Urinary bladder (tissue), 4 donors: ENCODE data around the gene FUT9. TPM values are rescaled to one million over a fixed set of nuclear protein-coding genes. Genes with fewer than 3 reads are reported as not detected.

Source experiments
- DNase-seq: peaks from one replicate; pipeline ENCODE4 v3.0.0-alpha.2; 2015; ENCODE audit errors: extremely low spot score
- H3K27ac ChIP-seq: one replicate; pipeline ENCODE4 v1.5.1; 2013; ENCODE audit warnings: low read depth, mild to moderate bottlenecking, moderate library complexity
- H3K36me3 ChIP-seq: one replicate; pipeline ENCODE4 v1.6.1; 2013; ENCODE audit warnings: mild to moderate bottlenecking, moderate library complexity; ENCODE audit not compliant: insufficient read depth
- H3K4me1 ChIP-seq: one replicate; pipeline ENCODE4 v1.6.1; 2013; ENCODE audit warnings: mild to moderate bottlenecking, moderate library complexity; ENCODE audit not compliant: insufficient read depth
- H3K4me3 ChIP-seq: one replicate; pipeline ENCODE4 v1.5.1; 2013; ENCODE audit warnings: low read depth, low read length
- WGBS: extraction: QIAGEN DNeasy Blood & Tissue Kit; methylation state at CpG from one replicate; pipeline ENCODE4 v1.1.7; 2013; 5-methylcytosine and 5-hydroxymethylcytosine counted together
- polyA plus RNA-seq: library from polyadenylated mRNA; stranded (reverse); fragments of 200-250 nt; gene quantifications from one replicate; pipeline ENCODE4 v1.2.3, GENCODE V29; 2013
- total RNA-seq: library from RNA; depleted of rRNA; stranded (reverse); fragments of >200 nt; gene quantifications from one replicate; pipeline ENCODE4 v1.2.3, GENCODE V29; 2014
- donor health status: healthy with polysubstance abuse.
- donor health status: healthy.

The FUT9 gene
- total and polyA plus RNA-seq, 2 donors, result 0.23 to 8.8 TPM

DNA sequence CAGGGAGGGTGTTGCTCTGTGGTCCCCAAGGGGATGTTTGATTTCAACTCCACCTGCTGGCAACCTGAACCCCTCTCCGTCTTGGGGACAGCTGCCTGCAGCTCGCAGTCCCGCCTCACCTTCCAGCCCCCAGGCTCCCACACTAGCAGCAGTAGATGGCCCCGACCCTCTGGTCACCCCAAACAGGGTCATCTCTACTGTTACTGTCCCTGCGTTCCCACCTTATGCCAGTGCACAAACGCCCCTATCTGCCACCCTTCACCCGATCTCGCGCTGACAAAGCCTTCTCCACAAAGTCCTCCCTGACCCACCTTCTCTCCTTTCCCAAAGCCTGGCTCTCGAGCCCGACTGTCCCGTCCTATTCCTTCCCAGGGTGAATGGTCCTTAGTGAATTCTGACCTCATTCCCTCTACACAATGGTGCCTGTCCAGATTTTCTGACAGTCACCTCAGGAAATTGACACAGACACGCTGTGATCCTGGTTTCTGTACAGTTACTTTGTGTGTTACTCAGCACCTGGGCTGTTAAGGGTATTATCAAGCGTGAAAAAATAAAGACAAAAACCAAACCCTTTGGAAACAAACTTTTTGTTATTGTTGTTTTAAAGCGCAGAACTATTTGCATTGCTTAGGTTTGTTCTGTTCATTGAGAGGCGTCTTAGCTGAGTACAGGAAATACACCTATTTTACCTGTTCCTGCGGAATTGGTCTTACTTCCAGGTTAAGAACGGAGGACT is 728 bp downstream of the FUT9 start:
- Histone ChIP-seq H3K4me1 (no peaks in the 10 kb centered on the region), H3K4me3 (peak overlapping the region; percentile 2), H3K27ac (no peak overlapping the region), H3K36me3 (no peaks in the 10 kb centered on the region)
- DNase-seq, result no peak
- 12% methylated on average over 18 of the region's 18 CpGs for WGBS

DNA sequence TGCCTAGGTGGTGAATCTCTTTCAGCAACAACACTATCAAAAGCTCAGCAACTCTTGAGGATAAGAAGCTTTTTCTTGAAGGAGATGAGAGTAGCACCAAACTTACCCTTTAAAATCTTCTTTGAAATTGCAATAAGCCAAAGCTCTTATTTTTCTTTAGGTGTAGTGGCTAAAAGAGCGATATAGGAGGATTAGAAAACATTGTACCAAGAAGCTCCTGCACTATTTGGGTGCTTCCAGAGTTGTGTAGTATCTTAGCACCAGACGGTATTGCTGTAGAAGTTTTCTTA is 1.2 kb downstream of the FUT9 start:
- Histone ChIP-seq H3K4me3 (no peak overlapping the region), H3K4me1 (no peaks in the 10 kb centered on the region), H3K27ac (no peak overlapping the region), H3K36me3 (no peaks in the 10 kb centered on the region)
- 67% methylated on average over 2 of the region's 2 CpGs for WGBS
- DNase-seq, result no peak

DNA sequence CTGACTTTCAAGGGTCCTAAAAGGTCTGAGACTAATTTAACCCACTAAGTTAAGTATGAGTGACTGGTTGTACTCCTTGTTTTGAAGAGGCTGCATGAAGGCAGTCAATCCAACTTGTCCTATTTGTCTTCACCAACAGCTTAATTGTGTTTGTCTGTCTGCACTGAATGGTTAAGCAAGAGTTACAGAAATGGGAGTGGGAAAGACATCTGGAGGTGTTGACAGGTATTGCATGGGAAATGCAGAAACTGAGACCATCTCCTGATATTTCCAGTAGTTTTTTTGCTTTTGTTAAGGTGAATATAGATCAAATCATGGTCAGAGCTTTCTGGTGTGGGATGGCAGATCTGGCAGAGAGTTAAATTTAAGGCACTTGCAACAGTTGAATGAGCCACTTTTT is 6.5 kb downstream of the FUT9 start:
- Histone ChIP-seq H3K36me3 (no peaks in the 10 kb centered on the region), H3K27ac (no peak overlapping the region), H3K4me3 (no peak overlapping the region), H3K4me1 (no peaks in the 10 kb centered on the region)
- DNase-seq, result no peak

DNA sequence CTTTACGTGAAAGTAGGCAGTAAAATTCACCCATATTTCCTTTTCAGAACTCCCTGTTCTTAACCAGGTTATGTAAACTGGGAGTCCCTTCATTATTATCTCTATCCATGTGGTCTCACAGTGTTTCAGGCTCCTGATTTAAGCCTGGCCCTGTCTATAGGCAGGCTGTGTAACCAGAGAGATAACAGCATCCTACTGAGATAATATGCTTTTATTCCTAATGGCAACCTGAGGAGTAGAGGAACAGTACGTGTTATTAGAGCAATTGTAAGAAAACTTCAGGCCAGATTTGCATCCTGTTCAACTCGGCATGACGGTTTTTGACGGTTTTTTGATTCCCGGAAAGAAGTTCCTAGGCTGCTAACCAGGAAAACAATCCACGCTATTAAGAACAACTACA is 16.9 kb downstream of the FUT9 start:
- Histone ChIP-seq H3K27ac (no peak overlapping the region), H3K36me3 (no peaks in the 10 kb centered on the region), H3K4me3 (no peak overlapping the region), H3K4me1 (no peaks in the 10 kb centered on the region)
- DNase-seq, result no peak
- WGBS, result 80% methylated on average over 7 of the region's 7 CpGs

DNA sequence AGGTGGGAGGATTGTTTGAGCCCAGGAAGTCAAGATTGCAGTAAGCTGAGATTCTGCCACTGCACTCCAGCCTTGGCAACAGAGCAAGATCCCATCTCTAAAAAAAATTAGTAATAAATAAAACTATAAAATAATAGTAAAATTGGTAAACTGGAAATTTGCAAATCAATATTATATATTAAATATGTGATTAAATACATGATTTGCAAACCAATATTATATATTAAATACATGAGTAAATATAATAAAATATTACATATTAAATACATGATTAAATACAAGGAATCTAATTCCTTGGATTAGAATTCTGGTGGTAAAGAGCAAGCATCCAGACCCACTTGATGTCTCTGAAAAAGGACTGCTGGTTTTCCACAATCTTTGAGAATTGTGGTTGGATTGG is 35.8 kb downstream of the FUT9 start:
- H3K36me3 ChIP-seq, result no peaks in the 10 kb centered on the region
- no peak for DNase-seq

DNA sequence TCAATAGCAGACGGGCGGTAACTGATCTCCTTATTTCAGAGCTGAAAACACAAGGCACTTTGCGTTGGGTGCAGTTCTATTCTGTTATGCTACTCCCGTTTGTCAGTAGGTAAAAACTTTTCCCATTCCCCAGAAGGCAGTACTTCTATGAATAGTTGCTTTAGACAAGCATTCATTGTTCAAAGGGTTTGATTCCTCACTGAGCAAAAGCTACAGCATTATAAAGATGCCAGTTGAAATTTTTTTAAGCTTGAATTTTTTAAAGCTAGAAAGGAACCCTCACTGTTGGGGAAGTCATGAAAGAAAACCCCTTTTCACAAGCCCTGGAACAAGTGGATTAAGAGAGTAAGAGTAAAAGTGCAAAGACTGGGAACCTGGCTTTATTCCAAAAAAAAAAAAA is 42.3 kb downstream of the FUT9 start:
- DNase-seq, result no peak
- no peaks in the 10 kb centered on the region for H3K36me3 ChIP-seq
- H3K27ac ChIP-seq, result no peak overlapping the region
- WGBS, result 39% methylated on average over 4 of the region's 4 CpGs
- no peaks in the 10 kb centered on the region for H3K4me1 ChIP-seq
- H3K4me3 ChIP-seq, result no peak overlapping the region

More for the DNA sequence above, 35.8 kb downstream of the FUT9 start:
- Histone ChIP-seq H3K27ac (no peak overlapping the region), H3K4me1 (no peaks in the 10 kb centered on the region), H3K4me3 (no peak overlapping the region)

DNA sequence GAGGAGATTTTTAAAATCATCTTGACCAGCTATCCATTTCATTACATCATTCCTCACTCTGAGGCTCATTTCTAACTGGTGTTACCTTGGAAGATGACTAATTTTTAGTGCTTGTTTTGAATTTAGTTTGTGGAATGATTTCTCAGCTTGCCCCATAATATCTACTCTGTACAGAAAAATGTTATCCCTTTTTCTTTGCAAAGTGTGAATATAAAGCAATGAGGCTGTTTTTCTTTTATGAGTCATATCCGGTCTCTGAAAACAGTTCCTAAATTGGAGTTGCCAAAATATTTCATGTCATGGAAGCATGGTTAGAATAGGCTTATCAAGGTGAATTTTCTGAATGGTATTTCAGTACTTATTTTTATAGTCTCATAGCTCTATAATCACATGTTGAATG is 43.8 kb downstream of the FUT9 start:
- DNase-seq, result no peak
- 49% methylated on average over 1 of the region's 1 CpG for WGBS
- Histone ChIP-seq H3K36me3 (no peaks in the 10 kb centered on the region), H3K4me3 (no peak overlapping the region), H3K4me1 (no peaks in the 10 kb centered on the region), H3K27ac (no peak overlapping the region)

DNA sequence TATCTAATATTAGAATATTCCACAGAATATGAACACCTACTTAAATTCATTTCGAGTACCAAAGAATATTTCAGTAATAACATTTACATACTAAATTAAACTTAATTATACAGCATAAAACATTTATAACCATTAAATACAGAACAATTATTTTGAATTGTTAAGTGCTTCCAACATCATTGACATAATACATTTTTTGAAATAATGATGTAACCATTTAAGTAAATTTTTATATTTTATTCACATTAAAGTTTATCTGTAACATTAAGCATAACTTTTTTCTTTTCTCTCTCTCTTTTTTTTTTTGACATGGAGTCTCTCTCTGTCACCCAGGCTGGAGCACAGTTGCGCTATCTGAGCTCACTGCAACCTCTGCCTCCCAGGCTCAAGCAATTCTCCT is 44.5 kb downstream of the FUT9 start:
- no peak overlapping the region for H3K4me3 ChIP-seq
- 91% methylated on average over 2 of the region's 2 CpGs for WGBS
- no peaks in the 10 kb centered on the region for H3K36me3 ChIP-seq
- DNase-seq, result no peak
- no peak overlapping the region for H3K27ac ChIP-seq
- no peaks in the 10 kb centered on the region for H3K4me1 ChIP-seq

DNA sequence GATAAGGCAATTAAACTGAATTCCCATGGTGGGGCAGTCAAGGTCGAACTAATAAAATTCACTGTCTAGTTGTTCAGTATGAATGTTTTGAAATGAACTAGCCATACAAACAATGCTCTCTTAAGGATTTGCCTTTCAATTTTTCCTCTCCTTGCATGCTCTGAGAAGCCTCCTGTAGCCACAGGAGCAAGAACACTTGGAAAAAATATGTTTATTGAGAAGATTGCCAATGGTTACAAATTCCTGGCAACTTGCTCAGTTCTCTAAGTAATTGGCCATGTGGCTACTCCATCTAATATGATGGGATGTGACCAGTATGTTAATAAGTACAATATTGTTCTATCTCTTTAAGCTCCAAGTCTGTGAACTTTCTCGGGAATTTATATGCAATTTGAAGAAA is 49.4 kb downstream of the FUT9 start:
- H3K36me3 ChIP-seq, result no peaks in the 10 kb centered on the region
- 79% methylated on average over 2 of the region's 2 CpGs for WGBS
- H3K4me1 ChIP-seq, result no peaks in the 10 kb centered on the region
- no peak overlapping the region for H3K4me3 ChIP-seq
- DNase-seq, result no peak
- no peak overlapping the region for H3K27ac ChIP-seq

DNA sequence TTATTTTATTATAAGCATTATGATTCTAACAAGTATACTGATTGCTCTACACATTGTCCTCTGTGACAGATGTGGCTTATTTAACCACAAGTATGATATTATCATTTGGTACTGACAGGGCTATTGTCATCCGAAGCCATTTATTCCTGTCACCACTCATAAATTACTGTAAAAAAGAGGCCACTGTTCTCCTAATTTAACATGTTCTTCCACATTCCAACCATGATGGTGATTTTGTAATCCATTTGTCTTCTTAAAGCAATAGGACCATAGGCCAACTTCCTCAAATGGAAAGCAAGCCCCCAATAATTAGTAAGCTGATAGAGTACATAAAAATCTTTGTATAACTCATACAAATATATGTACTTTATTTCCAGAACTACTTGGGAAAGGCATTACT is 50.6 kb downstream of the FUT9 start:
- no peak for DNase-seq
- Histone ChIP-seq H3K4me1 (no peaks in the 10 kb centered on the region), H3K27ac (no peak overlapping the region), H3K36me3 (no peaks in the 10 kb centered on the region), H3K4me3 (no peak overlapping the region)
- 85% methylated on average over 1 of the region's 1 CpG for WGBS

DNA sequence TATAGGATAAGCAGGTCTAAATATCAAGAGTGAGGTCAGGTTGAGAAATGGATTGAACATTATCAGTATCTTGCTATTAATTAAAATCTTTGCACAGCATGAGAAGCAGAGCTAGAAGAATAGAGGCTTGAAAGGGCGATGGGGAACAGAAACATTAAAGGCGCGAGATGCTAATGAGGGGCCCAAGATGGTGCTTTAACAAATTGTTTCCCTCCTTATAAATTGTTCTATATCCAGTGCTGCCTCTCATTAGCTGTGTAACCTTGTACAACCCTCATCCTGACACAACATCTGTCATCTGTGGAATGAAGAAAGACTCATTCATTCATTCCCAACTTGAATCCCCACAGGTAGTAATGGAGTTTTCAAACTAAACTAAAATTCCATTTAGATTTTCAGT is 57.8 kb downstream of the FUT9 start:
- H3K27ac ChIP-seq, result no peak overlapping the region
- 95% methylated on average over 3 of the region's 3 CpGs for WGBS
- no peak for DNase-seq
- H3K4me1 ChIP-seq, result no peaks in the 10 kb centered on the region
- no peaks in the 10 kb centered on the region for H3K36me3 ChIP-seq
- no peak overlapping the region for H3K4me3 ChIP-seq

DNA sequence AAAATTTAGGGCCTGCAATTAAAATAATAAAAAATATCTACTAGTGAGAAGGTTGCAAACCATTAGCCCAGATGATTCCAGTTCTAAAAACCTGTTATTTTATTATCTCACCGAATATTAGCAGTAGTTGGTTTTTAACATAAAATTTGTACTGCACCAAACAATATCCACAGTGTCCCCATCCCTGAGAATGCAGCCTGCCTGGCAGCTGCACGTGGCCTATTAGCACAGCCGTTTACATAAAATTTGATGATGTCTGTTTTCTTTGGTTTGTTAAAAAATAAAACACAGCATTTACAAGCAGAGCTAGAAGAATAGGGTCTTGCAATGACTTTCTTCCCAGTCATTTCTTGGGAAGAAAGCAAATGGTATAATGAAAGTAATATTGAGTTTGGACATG is 58.2 kb downstream of the FUT9 start:
- no peak for DNase-seq
- Histone ChIP-seq H3K27ac (no peak overlapping the region), H3K36me3 (no peaks in the 10 kb centered on the region), H3K4me3 (no peak overlapping the region), H3K4me1 (no peaks in the 10 kb centered on the region)
- 61% methylated on average over 3 of the region's 3 CpGs for WGBS

DNA sequence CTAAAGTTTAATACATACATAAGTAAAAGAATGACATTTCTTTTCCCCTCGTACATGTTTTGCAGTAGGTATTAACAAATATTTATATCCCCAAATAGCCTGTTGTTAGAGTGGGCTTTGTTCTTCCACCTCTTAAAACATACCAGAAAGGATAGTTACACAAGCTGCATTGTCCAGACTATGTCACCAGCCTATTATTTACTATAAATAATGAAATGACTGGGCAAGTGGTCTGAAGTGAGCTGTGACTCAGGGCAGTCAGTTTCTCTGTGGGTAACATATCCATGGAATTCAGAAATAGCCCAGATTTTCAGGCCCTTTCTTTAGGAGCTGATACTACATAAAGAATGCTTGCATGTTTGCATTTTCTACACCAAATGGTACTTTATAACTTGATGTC is 60.1 kb downstream of the FUT9 start:
- Histone ChIP-seq H3K4me3 (no peak overlapping the region), H3K4me1 (no peaks in the 10 kb centered on the region), H3K27ac (no peak overlapping the region), H3K36me3 (no peaks in the 10 kb centered on the region)
- WGBS, result 42% methylated on average over 1 of the region's 1 CpG
- no peak for DNase-seq

DNA sequence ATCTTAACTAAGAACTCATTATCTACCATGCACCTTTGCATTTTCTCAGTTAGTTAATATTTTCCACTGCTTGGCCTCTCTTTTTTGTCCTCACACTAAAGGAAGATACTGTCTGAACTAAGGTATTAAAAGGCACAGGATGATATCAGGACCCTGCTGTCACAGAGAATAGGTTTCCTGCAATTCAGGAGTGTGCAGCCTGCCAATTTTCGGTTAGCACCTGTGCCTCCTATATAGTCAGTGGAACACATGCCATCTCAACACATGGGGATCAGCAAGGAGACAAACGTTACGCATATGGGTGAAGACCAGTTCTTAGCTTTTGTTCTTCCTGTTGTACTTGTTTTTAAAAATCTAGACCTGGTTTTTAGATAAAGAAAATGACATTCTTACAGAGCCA is 71.0 kb downstream of the FUT9 start:
- Histone ChIP-seq H3K27ac (no peak overlapping the region), H3K4me1 (no peaks in the 10 kb centered on the region), H3K36me3 (no peaks in the 10 kb centered on the region), H3K4me3 (no peak overlapping the region)
- DNase-seq, result no peak
- 83% methylated on average over 3 of the region's 3 CpGs for WGBS

DNA sequence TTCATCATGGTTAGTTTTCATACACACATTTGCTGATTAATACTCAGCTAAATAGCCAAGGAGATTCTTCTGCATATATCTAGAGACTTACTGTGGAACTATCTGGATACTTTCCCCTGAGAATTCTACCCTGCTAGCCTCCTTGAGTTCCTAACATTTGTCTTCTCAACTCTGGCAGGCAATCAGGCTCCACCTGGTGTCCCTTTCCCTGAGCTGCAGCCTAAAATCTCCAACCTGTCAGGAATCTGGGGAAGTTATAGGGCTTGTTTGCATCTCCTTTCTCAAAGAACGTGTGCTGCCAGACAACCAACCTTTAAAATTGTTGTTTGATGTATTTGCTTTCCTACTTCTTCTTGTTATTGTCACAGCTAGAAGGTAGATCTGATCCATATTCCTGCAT is 73.4 kb downstream of the FUT9 start:
- no peak for DNase-seq
- Histone ChIP-seq H3K36me3 (no peaks in the 10 kb centered on the region), H3K4me3 (no peak overlapping the region), H3K27ac (no peak overlapping the region), H3K4me1 (no peaks in the 10 kb centered on the region)
- WGBS, result 60% methylated on average over 1 of the region's 1 CpG
